ENCODE measurements around the gene SCNN1G.

The SCNN1G gene

GRCh38 chr16:23155445-23156049 lies 27.0 kb upstream of the SCNN1G start:
- DNase-seq (ENCODE audit: low spot score), result peak; percentile 49

GRCh38 chr16:23156110-23156509 lies 26.4 kb upstream of the SCNN1G start:
- no peak for DNase-seq (ENCODE audit: low spot score)

DNA sequence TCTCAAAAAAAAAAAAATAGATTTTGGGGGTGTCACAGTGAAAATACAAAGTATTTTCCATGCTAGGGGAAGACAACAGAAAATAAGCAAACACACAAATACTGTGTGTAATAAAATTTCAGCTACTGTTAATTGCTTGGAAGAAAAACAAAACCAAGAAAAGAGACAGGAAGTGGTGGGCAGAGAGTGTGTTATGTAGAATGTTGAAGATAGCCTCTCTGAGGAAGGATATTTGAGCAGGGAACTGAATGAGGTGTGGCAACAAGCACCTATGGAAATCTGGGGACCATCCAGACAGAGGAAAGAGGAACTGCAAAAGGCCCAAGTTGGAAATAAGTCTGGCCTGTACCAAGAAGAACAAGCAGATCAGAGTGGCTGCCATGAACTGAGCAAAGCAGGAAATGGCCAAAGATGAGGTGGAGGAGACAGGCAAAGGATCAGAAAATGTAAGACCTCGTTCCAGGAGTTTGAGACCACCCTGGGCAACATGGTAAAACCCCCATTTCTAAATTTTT lies 25.5 kb upstream of the SCNN1G start:
- DNase-seq (ENCODE audit: low spot score), result no peak

DNA sequence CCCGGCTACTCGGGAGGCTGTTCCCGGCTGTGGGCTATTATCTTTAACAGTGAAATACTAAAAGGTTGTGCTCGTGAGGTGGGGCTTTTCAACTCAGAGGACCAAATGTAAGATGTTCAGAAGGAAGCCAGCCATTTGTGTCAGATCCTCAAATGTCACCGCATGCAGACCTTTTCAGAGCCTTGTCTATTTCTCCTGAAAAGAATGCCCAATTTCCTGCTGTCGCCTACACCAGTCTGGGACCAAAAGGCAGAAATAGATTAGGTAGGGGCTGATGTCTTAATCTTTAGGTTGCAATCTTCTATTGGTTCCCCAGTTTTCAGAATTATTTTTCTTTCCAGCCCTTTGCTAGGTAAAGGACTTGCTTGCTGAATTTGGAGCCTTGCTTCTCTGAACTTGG lies 24.4 kb upstream of the SCNN1G start:
- no peak for DNase-seq (ENCODE audit: low spot score)

GRCh38 chr16:23160082-23160481 lies 22.5 kb upstream of the SCNN1G start:
- no peak for DNase-seq (ENCODE audit: low spot score)

DNA sequence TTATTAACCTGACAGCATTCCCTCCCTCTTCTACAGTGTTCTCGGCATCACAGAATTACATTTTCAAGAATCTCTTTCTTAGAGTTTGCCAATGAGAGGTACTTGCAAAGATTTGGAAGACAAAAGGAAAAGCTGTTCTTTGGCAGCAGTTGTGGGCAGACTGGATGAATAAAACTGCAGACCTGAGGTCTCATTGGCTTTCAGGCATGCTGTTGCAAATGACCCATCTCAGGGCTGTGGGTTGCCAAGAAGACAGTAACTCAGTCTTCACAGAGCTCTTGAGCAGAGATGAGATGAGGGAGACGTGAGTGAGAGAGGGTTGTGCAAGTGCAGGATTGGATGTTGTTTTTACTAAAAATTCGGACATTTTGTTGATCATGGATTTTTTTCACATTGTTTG lies 22.0 kb upstream of the SCNN1G start:
- no peak for DNase-seq (ENCODE audit: low spot score)

GRCh38 chr16:23163921-23164320 lies 18.6 kb upstream of the SCNN1G start:
- no peak for DNase-seq (ENCODE audit: low spot score)

GRCh38 chr16:23164736-23165135 lies 17.8 kb upstream of the SCNN1G start:
- DNase-seq (ENCODE audit: low spot score), result no peak

DNA sequence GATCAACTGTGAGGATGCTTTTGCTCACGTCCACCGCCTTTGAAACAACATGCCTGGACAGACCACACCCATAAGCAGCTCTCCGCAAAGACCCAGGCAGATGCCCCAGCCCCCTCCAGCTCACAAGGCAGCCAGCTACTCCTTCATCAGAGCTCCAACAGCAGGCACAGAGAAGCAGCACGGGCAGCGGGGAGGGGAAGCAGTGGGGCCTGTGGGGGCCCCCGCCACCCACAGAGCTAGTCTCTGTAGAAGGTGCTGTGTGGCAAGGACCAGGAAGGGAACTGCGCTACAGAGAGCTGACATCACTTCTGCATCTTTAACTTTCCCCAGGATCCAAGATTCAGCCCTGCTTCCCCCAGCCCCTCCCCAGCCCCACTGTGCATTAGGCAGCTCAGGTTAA lies 10.0 kb upstream of the SCNN1G start:
- no peak for DNase-seq (ENCODE audit: low spot score)

- no peak for DNase-seq (ENCODE audit: low spot score)
Measured at GRCh38 chr16:23172994-23173393, 9.6 kb upstream of the SCNN1G start.

GRCh38 chr16:23174622-23175021 lies 7.9 kb upstream of the SCNN1G start:
- no peak for DNase-seq (ENCODE audit: low spot score)

DNA sequence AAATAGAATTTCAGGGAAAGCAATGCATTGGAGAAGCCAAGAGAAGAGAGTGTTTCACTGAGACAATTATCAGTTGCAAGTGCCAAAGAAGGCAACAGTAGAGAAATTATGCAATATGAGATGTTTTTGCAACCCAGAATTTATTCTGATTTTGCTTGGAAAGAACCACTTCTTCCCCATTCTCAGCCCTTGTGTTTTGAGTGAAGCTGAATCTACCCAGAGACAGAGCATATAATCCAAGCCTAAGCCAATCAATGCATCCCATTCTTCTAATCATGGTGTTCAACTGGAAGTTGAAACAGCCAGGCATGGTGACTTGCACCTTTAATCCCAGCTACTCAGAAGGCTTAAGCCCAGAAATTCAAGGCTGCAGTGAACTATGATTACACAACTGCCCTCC lies 6.9 kb upstream of the SCNN1G start:
- no peak for DNase-seq (ENCODE audit: low spot score)

- no peak for DNase-seq (ENCODE audit: low spot score)
Measured at GRCh38 chr16:23181506-23181905, 1.0 kb upstream of the SCNN1G start.

DNA sequence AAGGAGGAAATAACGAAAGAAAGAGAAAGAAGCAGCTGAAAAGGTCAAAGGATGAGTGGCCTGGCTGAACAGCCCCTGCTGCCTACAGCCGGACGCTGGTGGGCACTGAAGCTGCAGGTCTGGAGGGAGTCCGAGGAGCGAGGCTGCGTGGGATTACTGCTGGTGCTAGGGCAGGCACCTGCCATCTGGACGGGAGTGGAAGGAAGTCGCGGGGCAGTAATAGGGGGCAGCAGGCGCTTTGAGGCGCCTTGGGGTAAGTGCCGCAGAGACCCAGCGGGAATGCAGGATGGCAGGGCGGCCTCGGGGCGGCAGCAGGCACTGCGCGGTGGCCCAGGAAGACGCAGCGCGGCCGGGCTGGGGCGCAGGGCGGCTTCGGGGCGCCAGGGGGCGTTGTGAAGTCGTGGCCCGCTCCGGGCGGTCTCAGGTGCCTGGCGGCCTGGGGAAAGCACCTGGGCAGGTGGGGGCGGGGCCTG lies 303 bp upstream of the SCNN1G start:
- DNase-seq (ENCODE audit: low spot score), result peak; percentile 94

DNA sequence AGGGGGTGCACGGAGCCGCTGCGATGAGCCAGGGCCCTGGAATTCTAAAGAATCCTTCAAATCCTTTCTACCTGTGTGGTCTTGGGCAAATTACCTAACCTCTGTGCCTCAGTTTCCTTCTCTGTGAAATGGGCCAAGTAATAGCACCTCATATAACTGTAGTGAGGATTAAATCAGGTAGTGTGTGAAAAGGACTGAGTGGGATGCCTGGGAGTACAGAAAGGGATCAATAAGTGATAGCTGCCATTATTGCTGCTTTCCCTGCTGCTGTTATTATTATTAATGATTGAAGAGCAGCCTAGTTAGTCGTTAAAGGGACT lies 958 bp downstream of the SCNN1G start:
- no peak for DNase-seq (ENCODE audit: low spot score)

- DNase-seq (ENCODE audit: low spot score), result no peak
Measured at GRCh38 chr16:23185656-23186055, 3.1 kb downstream of the SCNN1G start.

DNA sequence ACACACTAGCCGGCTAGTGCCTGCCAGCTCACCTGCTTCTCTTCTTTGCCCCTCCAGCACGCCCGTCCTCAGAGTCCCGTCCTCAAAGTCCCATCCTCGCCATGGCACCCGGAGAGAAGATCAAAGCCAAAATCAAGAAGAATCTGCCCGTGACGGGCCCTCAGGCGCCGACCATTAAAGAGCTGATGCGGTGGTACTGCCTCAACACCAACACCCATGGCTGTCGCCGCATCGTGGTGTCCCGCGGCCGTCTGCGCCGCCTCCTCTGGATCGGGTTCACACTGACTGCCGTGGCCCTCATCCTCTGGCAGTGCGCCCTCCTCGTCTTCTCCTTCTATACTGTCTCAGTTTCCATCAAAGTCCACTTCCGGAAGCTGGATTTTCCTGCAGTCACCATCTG lies 3.6 kb downstream of the SCNN1G start:
- DNase-seq (ENCODE audit: low spot score), result no peak

DNA sequence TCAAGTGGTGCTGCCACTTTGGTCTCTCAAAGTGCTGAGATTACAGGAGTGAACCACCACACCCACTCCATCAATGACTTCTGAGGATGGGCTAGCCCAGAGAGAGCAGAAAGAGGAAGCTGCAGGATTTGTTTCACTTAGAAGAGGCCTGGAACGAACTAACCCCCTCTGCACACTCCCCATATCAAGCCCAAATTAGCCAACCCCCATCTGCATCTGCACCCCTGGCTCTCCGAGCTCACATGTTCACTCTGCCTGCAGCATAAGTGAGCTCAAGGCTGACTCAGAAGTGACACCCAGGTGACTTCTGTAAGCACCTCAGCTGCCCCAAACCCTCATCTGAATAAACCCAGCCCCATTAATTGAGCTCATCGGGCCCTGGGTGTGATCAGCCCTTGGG lies 4.8 kb downstream of the SCNN1G start:
- DNase-seq (ENCODE audit: low spot score), result no peak

DNA sequence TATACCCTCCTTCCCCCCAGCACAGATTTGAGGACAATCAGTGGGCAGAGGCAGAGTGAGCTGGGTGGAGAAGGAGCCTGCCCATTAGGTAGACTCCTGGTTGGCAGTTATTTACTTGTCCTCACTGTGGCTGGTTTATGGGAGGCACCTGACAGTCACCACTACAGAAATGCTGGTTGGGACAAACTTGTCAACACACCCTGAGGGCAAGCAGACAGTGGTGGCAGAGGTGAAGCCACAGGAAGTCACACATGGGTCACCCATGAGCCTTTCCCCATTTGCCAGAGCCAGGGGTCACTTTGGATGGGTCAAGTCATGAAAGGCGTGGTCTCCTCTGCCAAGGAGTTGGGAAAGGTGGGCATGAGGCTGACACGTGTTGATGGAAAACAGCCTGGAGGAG lies 6.4 kb downstream of the SCNN1G start:
- DNase-seq (ENCODE audit: low spot score), result no peak

DNA sequence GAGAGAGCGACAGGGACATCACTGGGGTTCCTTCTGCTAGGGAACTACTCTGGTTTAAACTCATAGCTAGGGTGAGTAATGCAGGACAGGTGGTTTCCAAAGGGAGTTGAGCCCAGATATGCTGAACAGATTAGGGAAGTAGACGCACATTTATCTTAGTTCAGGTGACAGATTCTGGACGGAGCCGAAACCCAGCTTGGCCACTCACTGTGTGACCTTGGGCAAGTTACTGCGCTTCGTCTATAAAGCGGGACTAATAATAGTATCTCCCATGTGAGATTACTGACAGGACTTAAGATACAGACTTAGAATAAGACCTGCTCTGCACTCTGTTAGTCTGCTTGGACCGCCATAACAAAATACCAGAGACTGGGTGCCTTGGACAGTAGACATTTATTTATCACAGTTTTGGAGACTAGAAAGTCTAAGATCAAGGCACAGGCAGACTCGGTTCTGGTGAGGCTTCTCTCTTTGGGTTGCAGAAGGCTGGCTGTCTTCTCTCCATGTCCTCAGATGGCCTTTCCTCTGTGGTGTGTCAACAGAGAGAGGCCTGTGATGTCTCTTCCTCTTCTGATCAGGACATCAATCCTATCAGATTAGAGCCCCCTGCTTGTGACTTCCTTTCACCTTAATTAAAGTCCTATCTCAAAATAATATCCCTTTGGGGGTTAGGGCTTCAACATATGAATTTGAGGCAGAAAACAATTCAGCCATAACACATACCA lies 12.1 kb downstream of the SCNN1G start:
- no peak for DNase-seq (ENCODE audit: low spot score)

DNA sequence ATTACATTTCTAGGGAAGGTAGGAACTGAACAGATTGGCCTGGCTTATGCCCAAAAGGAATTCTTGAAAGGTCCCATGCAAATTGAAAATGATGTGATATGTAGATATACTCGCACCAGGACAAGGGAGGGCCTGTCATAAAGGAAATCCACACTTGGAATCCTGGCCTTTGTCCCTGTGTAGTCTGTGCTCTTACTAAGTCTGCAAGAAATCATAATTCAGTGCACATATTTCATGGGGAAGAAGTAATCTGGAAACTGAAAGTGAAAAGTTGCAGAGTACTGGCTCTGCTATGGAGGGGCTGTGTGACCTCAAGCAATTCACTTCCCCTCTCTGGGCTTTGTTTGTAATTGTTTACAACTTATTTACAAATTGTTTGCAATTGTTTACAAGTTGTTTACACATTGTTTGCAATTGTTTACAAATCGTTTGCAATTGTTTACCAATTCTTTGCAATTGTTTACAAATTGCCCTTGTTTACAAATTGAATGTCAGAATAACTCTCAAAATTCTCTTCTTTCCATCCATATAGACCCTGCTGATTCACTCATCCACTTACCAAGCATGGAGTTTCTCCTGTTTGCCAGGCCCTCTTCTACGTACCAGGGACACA lies 12.9 kb downstream of the SCNN1G start:
- no peak for DNase-seq (ENCODE audit: low spot score)

DNA sequence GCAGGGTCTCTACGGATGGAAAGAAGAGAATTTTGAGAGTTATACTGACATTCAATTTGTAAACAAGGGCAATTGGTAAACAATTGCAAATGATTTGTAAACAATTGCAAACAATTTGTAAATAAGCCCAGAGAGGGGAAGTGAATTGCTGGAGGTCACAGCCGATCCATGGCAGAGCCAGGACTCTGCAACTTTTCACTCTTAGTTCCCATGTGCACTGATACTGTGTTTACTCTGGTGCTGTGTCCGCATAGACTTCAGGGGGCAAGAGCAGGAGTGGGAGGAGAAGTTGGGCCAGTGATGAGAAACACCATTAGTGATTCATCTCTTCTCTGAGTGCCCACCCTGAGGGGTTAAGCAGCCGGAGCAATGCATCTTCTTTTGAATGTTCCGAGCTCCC lies 14.0 kb downstream of the SCNN1G start:
- DNase-seq (ENCODE audit: low spot score), result no peak

DNA sequence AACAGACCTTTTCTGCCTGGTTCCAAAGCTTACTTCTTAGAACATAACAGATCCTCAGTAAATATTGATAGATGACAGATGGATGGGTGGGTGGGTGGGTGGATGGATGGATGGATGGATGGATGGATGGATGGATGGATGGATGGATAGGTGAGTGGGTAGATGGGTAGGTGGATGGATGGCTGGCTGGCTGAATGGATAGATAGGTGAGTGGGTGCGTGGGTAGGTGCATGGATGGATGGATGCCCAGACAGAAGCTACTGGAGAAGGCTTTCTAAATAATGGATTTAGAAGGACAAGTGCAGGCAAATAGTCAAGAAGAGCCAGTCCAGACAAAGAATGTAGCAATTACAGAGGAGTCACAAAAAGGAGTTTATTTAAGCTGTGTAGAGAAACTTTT lies 19.6 kb downstream of the SCNN1G start:
- DNase-seq (ENCODE audit: low spot score), result no peak

GRCh38 chr16:23206986-23207385 lies 24.4 kb downstream of the SCNN1G start:
- DNase-seq (ENCODE audit: low spot score), result no peak

Data from D341Med (cell line).